ENCODE data around the gene DPPA2.
"Not testable (repeated sequence)": the region's sequence is repeated elsewhere in the genome, so short reads cannot be mapped to it uniquely, and the experiment has no call there.

Gene DPPA2, protein sequence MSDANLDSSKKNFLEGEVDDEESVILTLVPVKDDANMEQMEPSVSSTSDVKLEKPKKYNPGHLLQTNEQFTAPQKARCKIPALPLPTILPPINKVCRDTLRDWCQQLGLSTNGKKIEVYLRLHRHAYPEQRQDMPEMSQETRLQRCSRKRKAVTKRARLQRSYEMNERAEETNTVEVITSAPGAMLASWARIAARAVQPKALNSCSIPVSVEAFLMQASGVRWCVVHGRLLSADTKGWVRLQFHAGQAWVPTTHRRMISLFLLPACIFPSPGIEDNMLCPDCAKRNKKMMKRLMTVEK

DNA sequence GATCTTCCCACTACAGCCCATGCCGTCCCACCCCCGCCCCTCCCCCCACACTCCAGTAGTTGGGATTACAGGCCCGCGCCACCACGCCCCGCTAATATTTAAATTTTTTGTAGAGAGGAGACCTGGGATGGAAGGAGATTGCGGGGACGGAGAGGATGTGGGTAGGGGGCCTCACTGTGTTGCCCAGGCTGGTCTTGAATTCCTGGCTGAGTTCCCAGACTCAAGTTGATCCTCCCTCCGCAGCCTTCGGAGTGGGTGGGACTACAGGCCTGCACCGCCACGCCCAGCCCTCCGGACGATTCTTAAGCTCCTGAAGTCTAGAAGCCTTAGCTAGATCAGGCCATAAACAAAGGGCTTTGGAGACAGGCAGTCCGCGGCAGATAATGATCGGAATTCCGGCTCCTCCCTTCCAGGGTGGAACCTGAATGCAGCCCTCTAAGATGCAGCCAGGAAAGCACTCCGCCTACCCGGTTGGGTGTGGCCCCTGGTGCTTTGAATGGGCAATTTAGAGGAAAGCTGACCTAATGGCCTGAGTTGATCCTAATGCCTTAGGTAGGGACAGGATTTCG lies at the start of gene DPPA2:
DPPA2 (minus strand) TSS at position 356 of the 569 bp plus-strand sequence. CDS start 1,975 bp downstream, outside the sequence.
- no peak for DNase-seq

DNA sequence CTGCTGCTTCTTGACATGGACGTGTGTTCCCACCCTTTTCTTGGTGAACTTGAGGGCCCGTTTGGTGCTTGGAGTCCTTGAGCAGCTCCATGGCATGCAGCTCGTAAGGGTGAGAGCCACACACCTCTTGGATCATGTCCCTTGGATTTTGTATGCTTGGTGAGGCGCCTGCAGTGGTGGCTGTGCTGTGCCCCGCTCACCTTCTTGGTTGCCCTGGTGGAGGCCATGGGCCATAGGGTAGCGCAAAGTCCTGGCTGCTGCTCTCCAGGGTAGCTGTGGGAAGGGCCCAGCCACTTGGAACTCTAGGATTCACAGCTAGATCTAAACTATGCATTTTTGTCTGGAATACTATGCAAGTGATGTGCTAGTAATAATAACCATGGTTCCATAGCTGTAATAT lies 47.8 kb upstream of the DPPA2 start:
- no peak for DNase-seq

DNA sequence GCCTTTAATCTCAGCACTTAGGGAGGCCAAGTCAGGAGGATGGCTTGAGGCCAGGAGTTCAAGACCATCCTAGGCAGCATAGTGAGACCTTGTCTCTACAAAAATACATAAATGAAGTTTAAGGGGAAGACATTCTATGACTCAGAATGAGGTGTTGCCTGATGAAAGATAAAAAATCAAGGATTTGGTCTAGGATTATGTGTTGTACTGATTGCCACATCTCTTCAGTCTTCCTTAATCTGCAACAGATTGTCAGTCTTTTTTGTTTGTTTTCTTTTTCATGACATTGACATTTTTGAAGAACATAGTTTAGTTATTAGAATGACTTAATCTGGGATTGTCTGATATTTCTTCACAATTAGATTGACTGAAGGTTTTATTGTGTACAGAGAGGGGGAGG lies 47.3 kb upstream of the DPPA2 start:
- no peak for DNase-seq

DNA sequence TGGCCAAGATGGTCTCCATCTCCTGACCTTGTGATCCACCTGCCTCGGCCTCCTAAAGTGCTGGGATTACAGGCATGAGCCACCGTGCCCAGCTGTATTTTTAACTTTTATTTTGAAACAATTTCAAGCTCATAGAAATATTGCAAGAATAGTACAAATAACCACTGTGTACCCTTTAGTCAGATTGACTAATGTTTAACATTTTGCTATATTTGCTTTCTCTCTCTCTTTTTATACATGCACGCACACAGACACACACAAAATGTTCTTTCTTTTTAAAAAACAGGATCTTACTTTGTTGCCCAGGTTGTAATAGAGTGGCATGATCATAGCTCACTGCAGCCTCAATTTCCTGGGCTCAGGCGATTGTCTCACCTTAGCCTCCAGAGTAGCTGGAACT lies 46.5 kb upstream of the DPPA2 start:
- DNase-seq, result no peak

DNA sequence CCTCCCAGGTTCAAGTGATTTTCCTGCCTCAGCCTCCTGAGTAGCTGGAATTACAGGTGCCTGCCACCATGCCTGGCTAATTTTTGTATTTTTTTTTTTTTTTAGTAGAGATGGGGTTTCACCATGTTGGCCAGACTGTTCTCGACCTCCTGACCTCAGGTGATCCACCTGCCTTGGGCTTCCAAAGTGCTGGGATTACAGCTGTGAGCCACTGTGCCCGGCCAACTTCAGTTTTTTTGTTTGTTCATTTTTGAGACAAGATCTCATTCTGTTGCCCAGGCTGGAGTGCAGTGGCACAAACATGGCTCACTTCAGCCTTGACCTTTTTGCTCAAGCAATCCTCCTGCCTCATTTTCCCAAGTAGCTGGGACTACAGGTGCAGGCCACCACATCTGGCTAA lies 42.5 kb upstream of the DPPA2 start:
- DNase-seq, result not testable (repeated sequence)

DNA sequence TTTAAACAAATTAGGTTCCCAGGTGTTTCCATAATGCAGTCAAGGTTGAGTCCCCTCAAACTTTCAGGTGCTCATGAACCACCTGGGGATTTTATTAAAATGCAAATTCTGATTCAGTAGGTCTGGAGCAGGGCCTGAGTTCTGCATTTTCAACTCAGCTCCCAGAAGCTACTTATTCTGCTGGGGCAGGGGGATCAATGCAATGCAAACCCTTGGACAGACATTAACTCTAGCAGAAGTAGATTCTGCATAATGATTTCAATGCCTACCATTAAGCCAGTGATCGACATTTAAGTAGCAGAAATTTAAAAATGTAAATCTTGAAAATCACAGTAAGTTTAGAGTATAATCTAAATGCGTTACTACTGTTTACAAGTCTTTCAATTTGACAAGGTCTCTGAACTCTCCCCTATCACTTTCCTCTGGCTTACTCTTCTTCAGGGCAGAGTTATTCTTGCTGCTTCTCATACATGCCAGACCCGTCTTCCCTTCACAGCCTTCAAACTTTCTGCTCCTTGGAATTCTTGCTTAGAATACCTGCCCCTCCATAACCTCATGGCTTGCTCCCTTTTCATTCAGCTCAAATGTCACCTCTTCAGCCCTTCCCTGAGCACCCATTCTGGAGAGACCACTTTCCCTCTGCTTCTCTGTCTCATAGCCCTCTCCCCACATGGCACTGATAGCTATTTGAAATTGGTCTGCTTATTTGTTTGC lies 40.3 kb upstream of the DPPA2 start:
- DNase-seq, result no peak

DNA sequence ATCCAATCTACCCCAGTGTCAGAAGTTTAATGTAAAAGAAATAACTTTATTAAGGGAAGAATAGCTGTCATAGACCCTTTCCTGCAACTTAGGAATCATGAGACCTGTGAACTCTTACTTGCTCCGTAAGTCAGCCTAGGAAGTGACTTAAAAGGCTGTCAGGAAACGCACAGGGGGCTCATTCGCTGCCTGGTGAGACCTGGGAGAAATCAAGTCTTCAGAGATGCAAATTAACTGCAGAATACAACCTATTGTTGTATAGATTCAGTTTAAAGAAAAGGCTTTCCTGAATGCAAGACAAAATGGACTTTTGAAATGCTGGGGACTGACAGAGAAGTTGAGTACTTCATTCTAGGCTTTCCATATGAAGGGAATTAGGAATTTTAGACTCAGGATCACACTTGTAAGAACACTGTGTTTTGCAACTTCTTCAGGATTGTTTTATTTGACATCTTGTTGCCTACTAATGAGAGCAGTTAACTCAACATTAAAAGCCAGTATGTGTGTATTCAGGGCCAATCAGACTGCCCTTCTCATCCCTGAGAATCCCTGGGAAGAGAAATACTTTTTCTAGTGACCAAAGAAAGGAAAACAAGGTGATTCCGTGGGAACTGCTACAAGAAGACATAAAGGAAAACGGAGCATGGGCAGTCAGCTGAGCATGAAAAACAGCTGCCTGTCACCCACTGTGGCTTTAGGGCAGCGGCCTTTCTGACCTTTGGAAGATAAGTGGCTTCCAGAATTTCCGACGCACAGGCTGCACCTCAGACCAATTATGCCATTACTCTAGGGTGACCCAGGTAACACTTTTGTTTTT lies 39.5 kb upstream of the DPPA2 start:
- DNase-seq, result no peak

DNA sequence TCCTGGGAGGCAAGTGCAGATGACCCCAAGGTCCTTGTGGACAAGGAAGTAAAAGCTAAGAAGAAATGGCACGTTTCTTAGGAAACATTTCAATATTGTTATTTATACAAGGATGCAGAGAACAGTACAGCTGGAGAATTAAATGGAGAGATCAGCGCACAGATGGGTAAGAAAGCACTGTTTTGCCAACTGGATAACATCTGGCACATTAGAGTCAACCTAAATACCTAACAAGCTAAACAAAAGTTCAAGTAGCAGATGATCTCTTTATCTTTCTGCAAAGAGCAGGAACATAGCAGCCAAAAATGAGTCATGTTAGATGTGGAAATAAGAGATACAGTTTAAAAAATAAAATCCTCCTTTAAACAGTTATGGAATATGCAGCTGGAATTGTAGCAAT lies 36.7 kb upstream of the DPPA2 start:
- no peak for DNase-seq

DNA sequence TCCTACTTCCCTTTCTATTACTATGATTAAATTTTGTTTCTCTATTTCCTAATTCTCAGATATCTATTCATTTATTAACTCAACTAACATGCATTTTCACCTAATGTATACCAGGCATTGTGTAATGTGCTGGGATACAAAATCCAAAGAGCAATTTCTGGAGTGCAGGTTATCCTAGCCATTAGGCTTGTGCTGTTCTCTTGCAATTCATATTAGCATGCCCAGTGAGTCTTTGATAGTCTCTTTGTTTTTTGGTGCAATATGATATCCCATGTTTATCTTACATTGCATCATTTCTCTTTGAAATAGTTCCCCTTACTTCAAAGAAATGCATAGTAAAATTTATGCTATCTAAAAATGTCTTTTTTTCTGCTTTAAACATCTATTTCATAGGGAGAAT lies 34.9 kb upstream of the DPPA2 start:
- DNase-seq, result no peak

DNA sequence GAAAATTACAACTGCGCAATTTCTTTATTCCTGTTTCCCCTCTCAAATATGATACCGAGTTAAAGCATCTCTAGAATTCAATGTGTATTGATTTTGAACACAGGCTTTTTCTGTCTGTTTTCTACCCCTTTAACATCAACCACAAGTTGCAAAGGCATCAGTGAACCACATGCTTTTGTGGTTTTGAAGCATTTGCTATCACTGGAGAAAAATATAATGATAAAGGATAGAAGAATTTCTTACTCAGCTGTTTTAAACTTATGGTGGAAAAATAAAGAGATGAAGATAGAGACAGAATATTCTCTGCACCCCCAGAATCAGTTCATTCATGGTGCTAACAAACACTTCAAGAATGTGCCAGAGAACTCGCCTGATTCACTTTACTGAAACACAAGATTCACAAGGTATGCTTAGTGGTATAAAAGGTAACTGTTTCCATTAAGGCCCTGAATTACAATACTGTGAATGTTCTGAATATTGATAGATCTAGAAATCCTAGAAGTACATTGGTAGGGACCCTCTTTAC lies 30.5 kb upstream of the DPPA2 start:
- DNase-seq, result no peak

DNA sequence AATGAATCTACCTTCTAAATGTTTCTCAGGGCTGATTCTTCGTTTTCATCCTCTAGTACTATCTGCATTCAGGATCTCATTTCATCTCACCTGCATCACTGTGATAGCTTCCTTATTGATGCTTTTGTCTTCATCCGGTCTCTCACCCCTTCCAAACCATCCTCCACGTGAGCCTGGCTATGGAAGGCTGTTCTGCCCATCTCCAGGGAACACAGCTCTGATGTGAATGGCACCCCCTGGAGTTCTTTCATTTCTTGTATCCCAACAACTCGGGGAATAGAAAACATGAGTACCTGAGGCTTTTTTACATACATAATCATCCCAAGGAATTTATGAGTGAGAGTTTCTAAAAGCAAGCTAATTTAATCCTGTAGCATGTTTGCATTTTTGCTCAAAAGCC lies 29.8 kb upstream of the DPPA2 start:
- DNase-seq, result no peak

DNA sequence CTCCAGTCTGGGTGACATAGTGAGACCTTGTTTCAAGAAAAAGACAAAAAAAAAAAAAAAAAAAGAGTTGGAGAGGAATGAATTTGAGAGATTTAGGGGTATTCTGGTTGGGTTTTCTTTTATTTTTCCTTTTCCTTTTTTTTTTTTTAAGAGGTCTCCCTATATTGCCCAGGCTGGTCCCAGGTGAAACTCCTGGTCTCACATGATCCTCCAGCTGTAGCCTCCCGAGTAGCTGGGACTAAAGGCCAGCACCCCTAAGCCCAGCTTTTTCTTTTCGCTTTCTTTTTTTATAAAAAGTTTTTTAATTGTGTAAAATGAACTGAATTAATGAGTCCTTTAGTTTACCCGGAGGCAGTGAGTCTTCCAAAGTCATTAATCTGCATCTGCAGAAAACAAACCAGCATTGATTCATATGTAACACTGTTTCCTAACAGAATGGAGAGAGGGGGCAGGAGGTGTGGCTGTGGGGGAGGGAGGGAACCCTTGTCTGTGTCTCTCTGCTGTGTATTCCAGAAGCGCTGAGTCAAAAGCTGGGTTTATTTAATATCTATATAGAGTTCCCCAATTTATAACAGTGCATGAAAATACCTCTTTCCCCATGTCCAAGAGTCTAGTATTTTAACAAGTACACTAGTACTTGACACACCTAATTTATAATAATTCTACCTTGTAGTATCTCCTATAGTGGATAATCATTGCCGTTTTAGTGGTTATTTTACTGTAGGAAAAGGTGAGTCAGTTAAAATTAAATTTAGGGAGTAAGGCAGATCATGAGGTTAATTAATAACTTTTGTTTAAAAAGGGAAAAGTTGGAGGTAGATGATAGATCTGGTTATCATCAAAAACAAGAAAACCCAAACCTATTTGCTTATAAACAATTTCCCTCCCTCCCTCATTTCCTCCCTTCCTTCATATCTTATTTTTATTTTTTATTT lies 23.7 kb upstream of the DPPA2 start:
- no peak for DNase-seq

DNA sequence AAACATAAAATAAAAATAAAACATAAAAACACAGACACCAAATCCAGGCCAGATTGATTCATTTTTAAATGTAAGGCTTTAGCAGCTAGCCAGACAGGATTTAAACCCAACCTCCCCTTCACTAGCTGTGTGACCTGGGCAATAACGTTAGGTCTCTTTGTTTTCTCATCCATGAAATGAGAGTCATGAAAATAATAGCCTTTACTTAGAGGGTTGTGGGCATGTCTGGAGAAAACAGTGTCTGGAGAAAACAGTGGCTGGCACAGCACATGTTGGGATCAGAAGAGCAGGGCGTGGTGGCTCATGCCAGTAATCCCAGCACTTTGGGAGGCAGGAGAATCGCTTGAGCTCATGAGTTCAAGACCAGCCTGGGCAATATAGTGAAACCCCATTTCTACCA lies 22.9 kb upstream of the DPPA2 start:
- no peak for DNase-seq

DNA sequence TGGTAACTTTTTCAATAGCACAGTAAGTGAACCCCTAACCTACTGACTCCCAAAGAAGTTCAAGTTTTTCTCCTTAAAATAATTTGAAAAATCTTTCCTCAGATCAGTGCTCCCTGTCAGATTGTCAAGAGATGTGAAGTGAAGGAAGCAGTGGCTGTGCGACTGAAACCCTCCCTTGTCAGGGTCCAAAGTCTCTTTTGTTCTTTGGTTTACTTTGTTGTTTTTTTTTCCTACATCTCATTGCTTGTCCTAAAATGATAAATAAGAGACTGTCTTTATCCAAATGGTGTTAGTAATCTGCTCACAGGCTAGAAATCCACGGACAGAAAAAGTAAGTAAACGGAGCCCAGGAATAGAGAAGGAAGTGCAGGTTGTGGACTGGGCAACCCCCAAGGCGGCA lies 22.0 kb upstream of the DPPA2 start:
- no peak for DNase-seq

DNA sequence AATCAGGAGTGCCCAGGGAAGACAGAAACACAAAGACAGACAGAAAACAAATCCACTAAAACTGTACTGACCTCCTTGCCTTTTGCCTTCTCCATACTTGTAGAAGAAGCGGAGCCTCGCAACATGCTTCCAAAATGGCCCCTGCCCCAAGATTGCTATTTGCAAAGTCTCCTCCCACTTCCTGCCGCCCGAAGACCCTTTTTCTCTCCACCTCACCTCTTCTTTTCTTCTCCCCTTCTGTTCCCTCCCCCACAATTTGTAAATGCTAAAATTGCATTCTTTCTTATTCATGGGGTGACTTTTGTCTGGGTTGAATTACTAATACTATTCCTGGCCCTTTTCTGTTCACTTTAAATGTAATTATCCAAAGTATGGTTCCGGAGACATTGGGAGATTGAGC lies 21.1 kb upstream of the DPPA2 start, which contains the start of gene DPPA4:
DPPA4 (minus strand) TSS at position 154 of the 400 bp plus-strand sequence; CDS start at position 125, 29 bp downstream.
- no peak for DNase-seq

DNA sequence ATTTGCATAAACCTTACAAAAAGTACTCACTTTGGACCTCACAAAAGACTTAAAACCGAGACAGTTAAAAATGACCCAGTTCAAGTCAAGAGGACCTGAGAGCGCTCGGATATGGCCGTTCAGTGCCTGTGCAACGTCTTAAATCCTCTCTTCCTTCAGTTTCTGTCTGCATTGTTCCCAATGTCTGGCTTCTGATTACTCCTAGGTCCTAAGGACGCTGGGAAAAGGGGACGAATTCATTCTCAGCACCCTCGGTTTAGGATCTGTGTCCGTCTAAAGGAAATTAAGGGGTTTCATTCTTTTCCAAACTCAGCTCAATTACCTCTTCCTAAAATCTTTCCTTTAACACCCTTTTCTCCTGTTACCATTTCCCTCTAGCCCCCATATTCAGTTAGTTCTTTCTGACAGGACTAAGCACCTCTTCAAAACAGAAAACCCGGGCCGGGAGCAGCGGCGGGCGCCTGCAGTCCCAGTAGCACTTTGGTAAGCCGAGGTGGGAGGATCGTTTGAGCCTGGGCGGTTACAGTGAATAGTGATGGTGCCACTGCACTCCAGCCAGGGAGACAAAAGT lies 20.1 kb upstream of the DPPA2 start:
- no peak for DNase-seq

DNA sequence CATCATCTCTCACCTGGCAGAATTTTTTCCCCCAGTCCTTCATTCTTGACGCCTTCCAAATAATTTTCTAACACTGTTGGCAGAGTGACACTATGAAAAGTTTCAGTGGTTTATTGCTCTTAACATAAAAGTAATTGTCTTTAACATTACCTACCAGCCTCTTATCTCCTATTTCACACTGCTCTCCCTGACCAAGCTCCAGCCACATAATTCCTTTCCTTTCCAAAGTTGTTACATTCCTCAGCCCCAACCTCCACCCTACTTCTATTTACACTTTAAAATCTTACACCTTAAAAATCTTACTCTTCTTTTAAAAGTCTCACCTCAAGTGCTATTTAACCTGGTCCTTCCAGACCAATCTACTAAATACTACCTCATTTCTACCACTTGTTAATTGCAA lies 18.3 kb upstream of the DPPA2 start:
- no peak for DNase-seq

DNA sequence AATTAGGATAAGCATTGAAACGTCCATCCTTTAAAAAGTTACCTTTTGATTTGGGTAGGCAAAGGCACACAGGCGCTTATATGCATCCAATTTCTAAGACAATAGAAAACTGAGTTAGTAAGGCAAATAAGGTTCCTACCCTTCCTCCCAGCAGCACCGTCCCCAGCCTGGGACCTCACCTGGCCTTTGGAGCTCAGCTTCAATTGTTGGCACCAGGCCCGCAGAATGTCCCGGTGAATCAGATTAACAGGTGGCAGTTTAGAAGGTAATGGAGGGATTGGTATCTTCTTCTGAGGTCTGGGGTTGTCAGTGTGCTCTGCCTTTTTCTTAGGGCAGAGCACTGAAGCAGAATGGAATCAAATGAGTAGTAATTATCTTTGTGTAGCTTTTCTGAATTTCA lies 15.4 kb upstream of the DPPA2 start:
- no peak for DNase-seq

DNA sequence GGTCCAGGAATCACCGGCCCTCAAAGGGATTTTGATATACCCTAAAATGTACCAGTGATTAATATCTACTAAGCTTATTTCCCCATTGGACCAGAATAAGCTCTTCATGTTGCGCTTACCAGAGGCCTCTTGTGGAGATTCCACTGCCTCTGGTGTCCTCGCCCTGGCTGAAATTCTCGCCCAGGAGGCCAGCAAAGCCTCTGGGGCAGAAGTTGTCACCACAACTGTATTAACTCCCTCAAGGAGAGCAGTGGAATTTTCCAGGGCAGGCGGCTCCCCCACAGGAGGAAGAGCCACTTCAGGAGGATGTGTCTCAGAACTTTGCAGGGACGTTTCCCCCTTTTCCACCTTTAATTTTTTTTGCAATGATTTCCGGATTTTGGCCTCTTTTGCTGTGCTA lies 14.1 kb upstream of the DPPA2 start:
- DNase-seq, result no peak

DNA sequence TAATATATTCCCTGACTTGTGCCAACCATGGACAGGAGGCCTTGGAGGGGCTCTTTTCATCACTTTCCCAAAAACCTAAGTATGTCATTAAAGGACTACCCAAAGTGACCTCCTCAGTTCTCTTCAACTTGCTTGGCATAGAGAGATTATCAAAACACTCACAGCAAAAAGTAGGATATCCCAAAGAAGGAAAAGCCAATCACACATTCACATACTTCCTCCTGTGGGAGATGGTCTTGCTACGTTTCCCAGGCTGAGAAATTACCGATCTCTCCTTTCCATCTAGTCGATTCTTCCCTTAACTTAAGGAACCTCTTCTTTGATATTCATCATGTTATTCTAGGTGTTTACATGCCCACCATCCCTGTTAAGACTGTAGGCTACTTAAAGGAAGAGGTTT lies 11.9 kb upstream of the DPPA2 start:
- DNase-seq, result no peak

DNA sequence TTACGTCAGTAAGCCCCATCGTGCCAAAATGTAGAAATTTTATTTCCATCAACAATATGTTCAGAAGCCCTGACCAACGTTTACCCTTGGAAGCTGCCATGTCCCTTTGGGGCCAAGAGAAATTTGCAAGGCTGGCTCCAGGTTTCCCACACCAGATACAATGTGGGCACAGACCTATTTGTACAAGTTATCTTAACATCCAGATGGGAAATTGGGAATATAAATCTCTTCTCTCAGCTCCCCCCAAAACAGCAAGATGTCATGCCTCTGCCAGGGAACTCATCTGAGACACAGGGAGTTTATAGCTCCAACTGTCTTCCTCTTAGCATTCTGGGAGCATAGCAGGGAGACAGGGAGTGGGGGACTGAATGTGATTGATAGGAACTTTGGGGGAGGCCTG lies 9.3 kb upstream of the DPPA2 start:
- DNase-seq, result no peak

DNA sequence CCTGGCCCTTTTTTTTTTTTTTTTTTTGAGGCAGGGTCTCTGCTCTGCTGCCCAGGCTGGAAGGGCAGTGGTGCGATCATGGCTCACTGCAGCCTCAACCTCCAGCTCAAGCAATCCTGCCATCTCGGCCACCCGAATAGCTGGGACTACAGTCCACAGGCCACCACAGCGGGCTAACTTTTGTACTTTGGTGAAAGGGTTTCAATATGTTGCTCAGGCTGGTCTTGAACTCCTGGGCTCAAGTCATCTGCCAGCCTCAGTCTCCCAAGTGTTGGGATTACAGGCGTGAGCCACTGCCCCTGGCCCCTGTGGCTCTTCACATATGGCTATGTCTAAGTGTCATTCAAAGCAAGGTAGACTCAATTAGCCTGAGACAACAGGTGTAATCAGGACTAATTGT lies 8.8 kb upstream of the DPPA2 start:
- no peak for DNase-seq

Data from NCI-H1930 (cell line).